Measurements from ENCODE around the gene LIN7C.
"Not testable (repeated sequence)": the region's sequence is repeated elsewhere in the genome, so short reads cannot be mapped to it uniquely, and the experiment has no call there.

LIN7C gene

GRCh38 chr11:27470166-27470565 is 36.4 kb downstream of the LIN7C start:
- no peak for DNase-seq (ENCODE audit: low read depth)

DNA sequence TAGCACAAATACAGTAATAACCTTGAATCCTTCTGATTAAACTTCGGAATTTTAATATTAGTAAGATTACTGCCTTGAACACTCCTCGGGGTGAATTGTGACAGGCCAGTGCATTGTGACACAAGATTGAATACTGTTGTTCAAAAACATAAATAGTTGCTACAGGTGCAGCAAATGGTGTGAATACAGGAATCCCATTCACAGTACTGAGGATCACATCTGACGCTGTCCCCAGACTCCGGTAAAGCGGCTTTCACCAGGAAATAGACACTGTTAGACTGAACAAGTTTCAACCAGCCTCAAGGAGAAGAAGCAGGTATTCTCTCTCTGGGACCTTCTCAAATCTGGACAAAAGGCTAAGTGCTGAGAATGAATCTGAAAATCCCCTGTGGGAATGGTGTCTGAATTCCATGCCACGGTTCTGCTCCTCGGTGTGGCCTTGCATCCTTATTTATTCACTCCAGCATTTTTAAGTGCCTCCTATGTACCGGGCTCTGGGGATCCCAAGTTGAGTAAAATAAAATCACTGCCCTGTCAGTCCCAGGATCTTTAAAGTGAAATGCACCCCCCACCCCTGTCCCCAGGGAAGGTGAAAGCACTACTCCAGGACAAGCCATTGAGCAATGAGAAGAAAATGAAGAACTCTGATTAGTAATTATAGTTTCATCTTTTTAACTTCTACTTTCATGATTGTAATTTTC is 37.4 kb downstream of the LIN7C start:
- DNase-seq (ENCODE audit: low read depth), result no peak

DNA sequence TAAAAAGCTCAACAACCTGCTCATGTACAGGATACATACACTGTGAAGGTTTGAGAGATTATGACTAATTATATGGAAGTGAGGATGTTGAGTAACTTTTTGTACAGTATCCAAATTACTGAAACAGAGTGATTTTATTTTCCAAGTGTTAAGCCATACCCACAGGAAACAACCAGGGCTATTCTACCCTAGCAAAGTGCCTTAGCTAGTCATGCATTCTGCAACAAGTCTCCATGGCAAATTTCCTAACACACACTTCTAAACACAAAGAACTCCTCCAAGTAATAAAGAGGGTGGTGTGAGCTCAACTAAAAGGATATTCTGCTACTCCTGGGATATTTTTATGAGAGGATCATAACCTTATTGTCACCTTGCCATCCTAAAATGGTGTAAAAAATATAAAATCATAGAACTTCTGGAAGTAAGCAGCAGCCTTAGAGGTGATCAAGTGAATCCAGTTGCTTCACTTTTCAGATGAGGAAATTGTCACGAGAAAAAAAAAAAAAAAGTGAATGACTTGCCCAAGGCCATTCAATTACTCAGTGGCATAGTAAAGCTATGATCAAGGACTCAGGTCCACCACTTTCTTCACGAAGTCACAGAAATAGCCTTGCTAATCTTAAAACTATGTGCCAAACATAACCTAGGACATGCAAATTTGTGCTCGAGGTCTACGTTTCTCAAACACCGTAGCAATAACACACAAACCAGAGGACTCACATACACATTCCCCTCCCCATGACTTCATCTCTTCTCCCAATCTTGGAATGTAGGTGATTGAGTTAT is 38.2 kb downstream of the LIN7C start:
- no peak for DNase-seq (ENCODE audit: low read depth)

GRCh38 chr11:27467181-27467913 is 39.2 kb downstream of the LIN7C start:
- no peak for DNase-seq (ENCODE audit: low read depth)

DNA sequence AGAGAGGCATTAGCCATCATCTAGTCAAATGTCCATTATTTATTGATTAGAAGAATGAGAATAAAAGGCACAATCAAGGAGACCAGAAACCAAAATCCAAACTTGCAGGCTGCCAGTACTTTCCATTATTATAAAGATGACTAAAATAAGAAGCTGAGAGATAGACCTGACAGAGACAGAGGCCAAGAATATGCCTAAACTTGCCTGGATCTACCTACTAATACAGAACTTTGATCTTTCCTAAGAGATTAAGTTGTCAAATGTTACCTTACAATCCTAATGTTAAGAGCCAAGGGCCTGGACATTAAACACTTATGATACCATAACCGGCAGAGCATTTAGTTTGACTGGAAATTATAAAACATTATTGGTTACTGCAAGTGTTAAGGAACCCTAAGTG is 40.2 kb downstream of the LIN7C start:
- DNase-seq (ENCODE audit: low read depth), result no peak

GRCh38 chr11:27465629-27466028 is 40.9 kb downstream of the LIN7C start:
- no peak for DNase-seq (ENCODE audit: low read depth)

GRCh38 chr11:27464909-27465308 is 41.7 kb downstream of the LIN7C start:
- DNase-seq (ENCODE audit: low read depth), result no peak

DNA sequence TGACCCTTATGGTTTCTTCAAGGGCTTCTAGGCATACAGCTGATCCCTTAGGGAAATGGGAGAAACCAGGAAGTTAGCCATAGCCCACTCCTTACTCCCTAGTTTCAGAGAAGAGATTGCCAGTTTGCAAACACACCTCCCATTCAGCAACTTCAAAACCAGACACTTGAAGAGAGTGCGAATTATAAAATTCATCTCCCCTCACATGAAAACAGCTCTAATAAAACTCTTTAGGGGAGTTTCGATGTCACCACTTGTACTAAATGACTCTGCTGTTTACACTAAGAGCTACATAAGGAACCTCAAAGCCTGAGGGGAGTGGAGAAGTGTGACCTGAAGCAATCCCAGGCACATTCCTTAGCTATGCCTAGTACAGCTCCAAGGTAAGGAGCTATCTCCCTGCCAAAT is 42.3 kb downstream of the LIN7C start:
- DNase-seq (ENCODE audit: low read depth), result no peak

DNA sequence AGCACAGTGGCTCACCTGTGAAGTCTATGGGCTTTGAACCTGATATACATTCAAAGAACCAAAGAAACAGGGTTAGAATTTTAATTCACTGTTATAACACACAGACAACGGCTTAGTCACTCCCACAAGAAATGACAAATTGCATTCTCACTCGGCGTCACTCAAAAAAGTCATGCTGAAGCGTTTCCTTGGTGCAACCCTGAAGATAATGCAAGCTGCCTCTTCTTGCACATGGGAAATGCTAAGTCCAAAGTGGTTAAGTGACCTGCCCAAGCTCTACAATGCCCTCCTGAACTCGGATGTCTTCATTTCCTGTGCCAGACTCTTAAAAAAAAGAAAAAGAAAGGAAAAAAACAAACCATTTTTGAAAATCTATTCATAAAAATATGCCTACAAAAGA is 44.0 kb downstream of the LIN7C start:
- DNase-seq (ENCODE audit: low read depth), result no peak

- no peak for DNase-seq (ENCODE audit: low read depth)
Observed at GRCh38 chr11:27460158-27460978, 46.2 kb downstream of the LIN7C start.

- DNase-seq (ENCODE audit: low read depth), result no peak
Observed at GRCh38 chr11:27459191-27459590, 47.4 kb downstream of the LIN7C start.

DNA sequence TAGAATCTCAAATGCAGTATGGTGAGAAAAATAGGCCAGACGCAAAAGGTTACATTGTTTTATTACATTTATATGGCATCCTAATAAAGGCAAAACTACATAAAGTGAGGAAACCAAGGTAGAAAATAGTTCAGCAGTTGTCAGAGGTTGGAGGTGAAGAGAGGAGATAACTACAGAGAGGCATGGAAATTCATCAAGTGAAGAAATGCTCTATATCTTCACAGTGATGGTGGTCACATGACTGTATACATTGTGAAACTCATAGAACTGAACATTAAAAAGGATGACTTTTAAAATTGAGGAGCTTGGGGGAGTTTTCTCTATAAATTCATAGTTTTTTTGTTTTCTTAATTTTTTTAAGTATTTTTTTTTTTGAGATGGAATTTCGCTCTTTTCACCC is 48.4 kb downstream of the LIN7C start:
- no peak for DNase-seq (ENCODE audit: low read depth)

GRCh38 chr11:27456795-27457329 is 49.7 kb downstream of the LIN7C start:
- DNase-seq (ENCODE audit: low read depth), result no peak

GRCh38 chr11:27456140-27456794 is 50.3 kb downstream of the LIN7C start:
- no peak for DNase-seq (ENCODE audit: low read depth)

- DNase-seq (ENCODE audit: low read depth), result no peak
Observed at GRCh38 chr11:27455667-27456066, 50.9 kb downstream of the LIN7C start.

DNA sequence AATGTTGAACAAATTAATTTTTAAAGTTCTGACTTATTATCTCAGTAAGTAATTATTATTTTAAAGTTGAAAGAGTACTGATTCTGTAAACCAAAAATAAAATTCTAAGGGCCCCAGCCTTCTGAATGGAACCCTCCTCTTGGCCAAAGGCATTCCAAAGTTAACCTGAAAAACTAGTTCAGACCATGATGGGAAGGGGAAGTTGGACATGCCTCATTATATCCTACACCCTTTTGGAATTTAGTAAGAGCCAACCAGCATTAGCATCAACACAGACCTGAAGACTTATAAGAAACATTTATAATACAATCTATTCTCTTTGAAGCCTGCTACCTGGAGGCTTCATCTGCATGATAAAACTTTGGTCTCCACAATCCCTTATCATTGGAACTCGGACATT is 52.9 kb downstream of the LIN7C start:
- DNase-seq (ENCODE audit: low read depth), result no peak

- DNase-seq (ENCODE audit: low read depth), result no peak
Observed at GRCh38 chr11:27452147-27452546, 54.4 kb downstream of the LIN7C start.

DNA sequence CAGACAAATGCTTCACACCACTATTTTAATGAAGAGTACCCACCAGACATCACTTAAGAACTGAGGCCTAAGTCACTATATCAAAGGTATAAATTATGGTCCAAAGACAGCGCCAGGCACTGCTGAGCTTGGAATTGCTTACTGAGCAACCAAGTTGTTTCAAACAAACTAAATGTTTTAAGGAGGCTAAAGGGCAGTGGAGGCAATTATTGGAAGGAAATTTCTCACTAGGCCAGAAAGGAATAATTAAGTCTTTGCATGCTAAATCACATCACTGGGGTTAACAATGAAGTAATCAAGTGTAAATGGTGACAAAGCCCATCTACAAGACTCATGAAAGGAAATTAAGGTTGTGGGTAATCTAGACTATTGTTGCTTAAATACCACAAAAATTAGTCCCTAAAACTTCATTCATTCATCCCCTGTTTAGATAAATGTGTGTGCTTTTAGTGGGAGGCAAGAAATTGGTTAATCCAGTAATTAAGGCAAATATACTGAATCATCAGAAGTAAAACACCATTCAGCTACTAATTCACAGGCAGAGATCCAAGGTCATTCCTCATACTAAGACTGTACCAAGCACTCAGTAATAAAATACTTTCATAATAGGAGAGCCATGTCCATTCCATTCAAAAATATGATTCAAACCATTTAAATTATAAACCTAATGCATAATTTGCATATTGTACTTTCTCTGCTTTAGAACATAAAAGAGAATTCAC is 55.2 kb downstream of the LIN7C start:
- no peak for DNase-seq (ENCODE audit: low read depth)

DNA sequence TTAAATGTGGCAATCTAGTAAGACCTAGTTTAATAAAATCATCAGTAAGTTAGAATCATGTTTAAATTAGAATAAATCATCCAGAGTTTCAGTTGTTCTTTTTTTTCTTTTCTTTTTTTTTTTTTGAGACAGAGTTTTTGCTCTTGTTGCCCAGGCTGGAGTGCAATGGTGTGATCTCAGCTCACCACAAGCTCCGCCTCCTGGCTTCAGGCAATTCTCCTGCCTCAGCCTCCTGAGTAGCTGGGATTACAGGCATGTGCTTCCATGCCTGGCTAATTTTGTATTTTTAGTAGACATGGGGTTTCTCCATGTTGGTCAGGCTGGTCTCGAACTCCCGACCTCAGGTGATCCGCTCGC is 58.4 kb downstream of the LIN7C start:
- DNase-seq (ENCODE audit: low read depth), result not testable (repeated sequence)

DNA sequence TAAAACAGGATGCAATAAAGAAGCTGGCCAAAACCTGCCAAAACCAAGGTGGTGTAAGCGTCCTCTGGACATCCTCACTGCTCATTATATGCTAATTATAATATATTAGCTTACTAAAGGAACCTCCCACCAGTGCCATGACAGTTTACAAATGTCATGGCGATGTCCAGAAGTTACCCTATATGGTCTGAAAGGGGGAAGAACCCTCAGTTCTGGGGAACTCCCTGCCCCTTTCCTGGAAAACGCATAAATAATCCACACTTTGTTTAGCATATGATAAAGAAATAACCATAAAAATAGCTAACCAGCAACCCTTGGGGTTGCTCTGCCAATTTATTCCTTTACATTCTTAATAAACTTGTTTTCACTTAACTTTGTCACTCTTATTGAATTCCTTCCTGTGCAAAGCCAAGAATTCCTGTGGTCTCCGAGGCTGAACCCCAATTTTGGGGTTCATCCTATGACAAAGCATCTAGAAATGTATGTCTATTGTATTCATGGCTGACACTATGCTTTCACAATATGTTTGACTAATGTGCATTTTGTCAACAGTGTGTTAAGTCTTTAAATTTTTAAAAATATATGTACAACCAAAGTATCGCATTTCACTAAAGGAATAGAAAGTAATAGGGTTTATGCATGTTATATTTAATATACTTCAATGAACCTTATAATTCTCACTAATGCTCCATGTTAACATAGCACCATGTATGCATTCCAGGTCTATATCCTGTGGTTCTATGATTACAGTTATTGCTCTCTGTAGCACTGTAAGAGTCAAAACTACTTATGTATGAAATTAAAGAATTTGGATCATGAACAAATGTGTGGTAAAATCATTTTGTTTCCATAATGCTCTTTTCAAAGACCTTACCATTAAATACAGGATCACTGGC is 59.0 kb downstream of the LIN7C start:
- DNase-seq (ENCODE audit: low read depth), result no peak
